ENCODE results near the gene IGSF9B.

DNA sequence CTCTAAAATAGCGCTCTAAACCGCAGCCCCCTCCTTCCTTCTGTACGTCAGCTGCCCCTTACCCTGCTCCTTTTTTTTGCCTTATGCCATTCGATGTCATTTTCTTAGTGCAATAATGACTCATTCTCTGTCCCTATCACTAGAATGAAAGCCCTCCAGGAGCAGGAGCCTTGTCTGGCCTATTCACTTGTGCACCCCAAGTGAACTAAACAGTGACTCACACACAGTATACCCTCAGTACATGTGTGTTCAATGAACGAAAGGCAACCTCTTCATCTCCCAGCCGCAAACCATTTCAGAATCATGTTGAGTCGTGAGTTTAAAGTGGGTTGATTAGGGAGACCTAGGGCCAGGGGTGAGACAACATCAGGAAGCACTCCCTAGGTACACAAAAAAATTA is 60.7 kb downstream of the IGSF9B start:
- TF ChIP-seq, protein P1, sequence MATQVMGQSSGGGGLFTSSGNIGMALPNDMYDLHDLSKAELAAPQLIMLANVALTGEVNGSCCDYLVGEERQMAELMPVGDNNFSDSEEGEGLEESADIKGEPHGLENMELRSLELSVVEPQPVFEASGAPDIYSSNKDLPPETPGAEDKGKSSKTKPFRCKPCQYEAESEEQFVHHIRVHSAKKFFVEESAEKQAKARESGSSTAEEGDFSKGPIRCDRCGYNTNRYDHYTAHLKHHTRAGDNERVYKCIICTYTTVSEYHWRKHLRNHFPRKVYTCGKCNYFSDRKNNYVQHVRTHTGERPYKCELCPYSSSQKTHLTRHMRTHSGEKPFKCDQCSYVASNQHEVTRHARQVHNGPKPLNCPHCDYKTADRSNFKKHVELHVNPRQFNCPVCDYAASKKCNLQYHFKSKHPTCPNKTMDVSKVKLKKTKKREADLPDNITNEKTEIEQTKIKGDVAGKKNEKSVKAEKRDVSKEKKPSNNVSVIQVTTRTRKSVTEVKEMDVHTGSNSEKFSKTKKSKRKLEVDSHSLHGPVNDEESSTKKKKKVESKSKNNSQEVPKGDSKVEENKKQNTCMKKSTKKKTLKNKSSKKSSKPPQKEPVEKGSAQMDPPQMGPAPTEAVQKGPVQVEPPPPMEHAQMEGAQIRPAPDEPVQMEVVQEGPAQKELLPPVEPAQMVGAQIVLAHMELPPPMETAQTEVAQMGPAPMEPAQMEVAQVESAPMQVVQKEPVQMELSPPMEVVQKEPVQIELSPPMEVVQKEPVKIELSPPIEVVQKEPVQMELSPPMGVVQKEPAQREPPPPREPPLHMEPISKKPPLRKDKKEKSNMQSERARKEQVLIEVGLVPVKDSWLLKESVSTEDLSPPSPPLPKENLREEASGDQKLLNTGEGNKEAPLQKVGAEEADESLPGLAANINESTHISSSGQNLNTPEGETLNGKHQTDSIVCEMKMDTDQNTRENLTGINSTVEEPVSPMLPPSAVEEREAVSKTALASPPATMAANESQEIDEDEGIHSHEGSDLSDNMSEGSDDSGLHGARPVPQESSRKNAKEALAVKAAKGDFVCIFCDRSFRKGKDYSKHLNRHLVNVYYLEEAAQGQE (IDR thresholded peaks at IDR 0.05; ENCODE audit: low read depth) = no peak
- no peak for TF ChIP-seq RAD21 (IDR thresholded peaks at IDR 0.05; ENCODE audit: low read depth)
- no peak for TF ChIP-seq NFIC (IDR thresholded peaks at IDR 0.05)
- no peak for TF ChIP-seq YY1 (IDR thresholded peaks at IDR 0.05; ENCODE audit: low read depth)
- no peak for TF ChIP-seq TAF1 (IDR thresholded peaks at IDR 0.05; ENCODE audit: low read depth)

All from Ishikawa (cell line).